Psoas muscle (tissue), 8 donors: ENCODE data around the gene C1orf141. TPM values are rescaled to one million over a fixed set of nuclear protein-coding genes. Genes with fewer than 3 reads are reported as not detected.

Experiments
- ATAC-seq, 4 donors: fragments of 200-7000 bp; cut with Tn5 transposase; one replicate each; pipeline ENCODE4 v1.9.1; 2020; ENCODE audit warnings: moderate library complexity in 3 of 4, mild to moderate bottlenecking in 2 of 4
- DNase-seq, 2 donors: peaks; one replicate each; pipeline ENCODE4 v3.0.0-alpha.2; 2020
- H3K27ac ChIP-seq: fragments of 200-600 bp; one replicate; pipeline ENCODE4 v1.8.0; 2022
- H3K27me3 ChIP-seq, 3 donors: fragments of 200-600 bp in 1 of 3; one replicate each; pipeline versions ENCODE4 v1.6.1 to v1.8.0; 2013 to 2022; ENCODE audit warnings: low read length in 2 of 3, mild to moderate bottlenecking in 2 of 3, moderate library complexity in 1 of 3; ENCODE audit not compliant: insufficient read depth in 3 of 3
- H3K36me3 ChIP-seq, 2 donors: fragments of 200-600 bp in 1 of 2; one replicate each; pipeline versions ENCODE4 v1.6.1 to v1.8.0; 2013 to 2022; ENCODE audit warnings: low read depth in 1 of 2, mild to moderate bottlenecking in 1 of 2, moderate library complexity in 1 of 2; ENCODE audit not compliant: insufficient read depth in 1 of 2
- H3K4me1 ChIP-seq: fragments of 200-600 bp; one replicate; pipeline ENCODE4 v1.8.0; 2022
- H3K4me3 ChIP-seq: fragments of 200-600 bp; one replicate; pipeline ENCODE4 v1.8.0; 2022; ENCODE audit warnings: mild to moderate bottlenecking
- H3K9me3 ChIP-seq: fragments of 200-600 bp; one replicate; pipeline ENCODE4 v1.8.0; 2022
- WGBS, 3 donors: extraction: QIAGEN DNeasy Blood & Tissue Kit; methylation state at CpG; one replicate each; pipeline versions ENCODE4 v1.1.6 to v1.1.7; 2013; 5-methylcytosine and 5-hydroxymethylcytosine counted together
- intact Hi-C, 2 donors: fragments of 100-400 bp; cut with DNase I; formaldehyde crosslinking; loops; one replicate each; pipeline versions ENCODE4 v1.11.0 to v1.14.2; 2022
- polyA plus RNA-seq, 3 donors: library from polyadenylated mRNA; stranded (reverse); fragments of 200-250 nt; gene quantifications; one replicate each; pipeline ENCODE4 v1.2.3, GENCODE V29; 2013
- total RNA-seq, 4 donors: library from RNA; stranded (reverse); fragmentation: NEBNext Ultra II Directional in 2 of 4; extraction: Animal tissue kit (Norgen Biotek cat#: 25700) in 2 of 4; gene quantifications; one replicate each; pipeline versions ENCODE4 v1.2.1 to v1.2.4, GENCODE V29; 2021 to 2023
- TF ChIP-seq, protein P1 (sequence below): fragments of 200-600 bp; IDR thresholded peaks from one replicate; pipeline ENCODE4 v1.8.0; 2022; ENCODE audit warnings: antibody characterized with exemption
- donor health status: healthy with polysubstance abuse.
- donor health status: DM: no; HTN: no; CAD: no; lungs with moderate emphysema.
- donor health status: Bipolar disorder and iron deficiency.
- donor health status: healthy.
- donor health status: DM: yes; HTN: yes; CAD: no.
- donor health status: DM: no; HTN: no; CAD: no.
- donor health status: DM: no; HTN: no; CAD: no.
- donor health status: DM: yes; HTN: yes; CAD: no.

C1orf141 gene
- total and polyA plus RNA-seq, 7 donors: not detected

DNA sequence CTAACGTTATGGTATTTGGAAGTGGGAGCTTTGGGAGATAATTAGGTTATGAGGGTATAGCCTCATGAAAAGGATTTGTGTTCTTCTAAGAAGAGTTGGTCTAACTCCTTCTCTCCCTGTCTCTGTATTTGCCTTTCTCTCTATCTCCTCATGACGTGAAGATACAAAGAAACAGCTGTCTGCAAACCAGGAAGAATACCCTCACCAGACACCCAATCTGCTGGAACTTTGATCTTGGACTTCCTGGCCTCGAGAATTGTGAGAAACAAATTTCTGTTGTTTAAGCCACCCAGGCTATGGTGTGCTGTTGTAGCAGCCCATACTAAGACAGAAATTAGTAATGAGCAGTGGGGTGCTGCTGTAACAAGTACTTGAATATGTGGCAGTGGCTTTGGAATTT is 16.1 kb downstream of the C1orf141 start:
- DNase-seq (no peak), ATAC-seq (no peak)
- H3K9me3 ChIP-seq: no peaks in the 10 kb centered on the region
- intact Hi-C loops: no loop called here
- H3K36me3 ChIP-seq: no peaks in the 10 kb centered on the region
- no peaks in the 10 kb centered on the region for H3K27me3 ChIP-seq
- WGBS, 3 donors: 46 to 49% (median 48%) methylated on average over 3 of the region's 3 CpGs
- TF ChIP-seq, protein P1, sequence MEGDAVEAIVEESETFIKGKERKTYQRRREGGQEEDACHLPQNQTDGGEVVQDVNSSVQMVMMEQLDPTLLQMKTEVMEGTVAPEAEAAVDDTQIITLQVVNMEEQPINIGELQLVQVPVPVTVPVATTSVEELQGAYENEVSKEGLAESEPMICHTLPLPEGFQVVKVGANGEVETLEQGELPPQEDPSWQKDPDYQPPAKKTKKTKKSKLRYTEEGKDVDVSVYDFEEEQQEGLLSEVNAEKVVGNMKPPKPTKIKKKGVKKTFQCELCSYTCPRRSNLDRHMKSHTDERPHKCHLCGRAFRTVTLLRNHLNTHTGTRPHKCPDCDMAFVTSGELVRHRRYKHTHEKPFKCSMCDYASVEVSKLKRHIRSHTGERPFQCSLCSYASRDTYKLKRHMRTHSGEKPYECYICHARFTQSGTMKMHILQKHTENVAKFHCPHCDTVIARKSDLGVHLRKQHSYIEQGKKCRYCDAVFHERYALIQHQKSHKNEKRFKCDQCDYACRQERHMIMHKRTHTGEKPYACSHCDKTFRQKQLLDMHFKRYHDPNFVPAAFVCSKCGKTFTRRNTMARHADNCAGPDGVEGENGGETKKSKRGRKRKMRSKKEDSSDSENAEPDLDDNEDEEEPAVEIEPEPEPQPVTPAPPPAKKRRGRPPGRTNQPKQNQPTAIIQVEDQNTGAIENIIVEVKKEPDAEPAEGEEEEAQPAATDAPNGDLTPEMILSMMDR: no peak
- H3K4me1 ChIP-seq: no peaks in the 10 kb centered on the region
- no peak overlapping the region for H3K27ac ChIP-seq
- H3K4me3 ChIP-seq: no peak overlapping the region

GRCh38 chr1:67118191-67118590 is 16.6 kb downstream of the C1orf141 start:
- intact Hi-C loops: no loop called here
- H3K27me3 ChIP-seq: no peaks in the 10 kb centered on the region
- H3K9me3 ChIP-seq: no peaks in the 10 kb centered on the region
- ATAC-seq (no peak), DNase-seq (no peak)
- no peaks in the 10 kb centered on the region for H3K4me1 ChIP-seq
- H3K27ac ChIP-seq: no peak overlapping the region
- no peaks in the 10 kb centered on the region for H3K36me3 ChIP-seq
- TF ChIP-seq, protein P1: no peak
- H3K4me3 ChIP-seq: no peak overlapping the region

- ATAC-seq (no peak), DNase-seq (no peak)
- TF ChIP-seq, protein P1: no peak
- H3K4me1 ChIP-seq: no peaks in the 10 kb centered on the region
- WGBS, 3 donors: 33 to 43% (median 43%) methylated on average over 2 of the region's 2 CpGs
- H3K36me3 ChIP-seq: no peaks in the 10 kb centered on the region
- intact Hi-C loops: no loop called here
- peaks cover 0 to 2% (median 0%) of the 10 kb centered on the region in 3 donors for H3K27me3 ChIP-seq
- H3K9me3 ChIP-seq: no peaks in the 10 kb centered on the region
- no peak overlapping the region for H3K4me3 ChIP-seq
- no peak overlapping the region for H3K27ac ChIP-seq
These were observed 20.6 kb downstream of the C1orf141 start for GRCh38 chr1:67114162-67114561.

DNA sequence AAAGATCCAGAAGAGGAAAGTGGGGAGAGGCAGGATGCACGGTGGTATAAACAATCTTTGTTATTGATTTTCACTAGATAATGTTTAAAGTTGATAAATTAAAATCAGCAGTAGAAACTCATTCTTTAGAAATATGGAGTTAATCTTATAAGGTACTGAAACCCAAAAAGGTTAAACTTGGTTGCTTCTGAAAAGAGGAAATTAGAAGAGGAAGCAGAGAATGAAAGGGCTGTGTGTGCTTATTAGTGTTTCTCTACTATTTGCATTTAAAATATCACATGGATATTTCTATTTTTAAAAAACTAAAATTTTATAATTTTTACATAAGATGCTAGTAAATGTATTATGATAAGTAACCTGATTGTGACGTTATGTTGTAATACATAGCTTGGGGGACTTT is 24.4 kb downstream of the C1orf141 start:
- TF ChIP-seq, protein P1: no peak
- no peaks in the 10 kb centered on the region for H3K9me3 ChIP-seq
- H3K36me3 ChIP-seq: no peaks in the 10 kb centered on the region
- no peak overlapping the region for H3K4me3 ChIP-seq
- ATAC-seq (no peak), DNase-seq (no peak)
- H3K4me1 ChIP-seq: no peaks in the 10 kb centered on the region
- intact Hi-C loops: no loop called here
- H3K27ac ChIP-seq: no peak overlapping the region
- peaks cover 0 to 4% (median 0%) of the 10 kb centered on the region in 3 donors for H3K27me3 ChIP-seq
- WGBS, 3 donors: 0 to 1% (median 0%) methylated on average over 2 of the region's 2 CpGs

DNA sequence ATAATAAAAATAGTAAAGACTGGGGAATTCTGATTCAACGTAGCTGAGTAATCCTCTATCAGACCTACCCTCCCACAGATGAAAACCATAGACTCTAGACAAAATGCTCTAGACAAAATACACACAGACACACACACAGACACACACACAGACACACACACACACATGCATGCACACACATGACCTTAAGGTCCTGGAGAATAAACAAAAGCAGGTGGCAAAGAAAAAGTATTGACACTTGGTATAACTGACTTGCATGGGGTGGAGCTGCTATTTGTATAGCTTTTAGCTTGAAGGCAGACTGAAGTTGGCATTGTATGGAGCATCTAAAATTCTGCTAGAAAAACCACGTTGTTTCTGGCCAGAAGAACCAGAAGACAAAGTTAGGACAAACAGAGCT is 29.3 kb downstream of the C1orf141 start:
- 32 to 49% (median 35%) methylated on average over 2 of the region's 2 CpGs for WGBS, 3 donors
- TF ChIP-seq, protein P1: no peak
- Histone ChIP-seq H3K27me3 (peaks cover 0 to 4% (median 0%) of the 10 kb centered on the region in 3 donors), H3K4me3 (no peak overlapping the region), H3K27ac (no peak overlapping the region), H3K36me3 (no peaks in the 10 kb centered on the region), H3K9me3 (no peaks in the 10 kb centered on the region), H3K4me1 (no peaks in the 10 kb centered on the region)
- DNase-seq: no peak
- no peak for ATAC-seq
- intact Hi-C loops: no loop called here
